Islet of Langerhans (tissue), 1 donor: ENCODE results near the gene KCNMA1.
A peak's percentile ranks its signal among the peaks of the same experiment; 100 is the strongest.

Source experiments
- FAIRE-seq: peaks from one replicate; lab custom pipeline; 2011; peaks lifted over from hg19 to GRCh38; lab: Jason Lieb, UNC

KCNMA1 gene

DNA sequence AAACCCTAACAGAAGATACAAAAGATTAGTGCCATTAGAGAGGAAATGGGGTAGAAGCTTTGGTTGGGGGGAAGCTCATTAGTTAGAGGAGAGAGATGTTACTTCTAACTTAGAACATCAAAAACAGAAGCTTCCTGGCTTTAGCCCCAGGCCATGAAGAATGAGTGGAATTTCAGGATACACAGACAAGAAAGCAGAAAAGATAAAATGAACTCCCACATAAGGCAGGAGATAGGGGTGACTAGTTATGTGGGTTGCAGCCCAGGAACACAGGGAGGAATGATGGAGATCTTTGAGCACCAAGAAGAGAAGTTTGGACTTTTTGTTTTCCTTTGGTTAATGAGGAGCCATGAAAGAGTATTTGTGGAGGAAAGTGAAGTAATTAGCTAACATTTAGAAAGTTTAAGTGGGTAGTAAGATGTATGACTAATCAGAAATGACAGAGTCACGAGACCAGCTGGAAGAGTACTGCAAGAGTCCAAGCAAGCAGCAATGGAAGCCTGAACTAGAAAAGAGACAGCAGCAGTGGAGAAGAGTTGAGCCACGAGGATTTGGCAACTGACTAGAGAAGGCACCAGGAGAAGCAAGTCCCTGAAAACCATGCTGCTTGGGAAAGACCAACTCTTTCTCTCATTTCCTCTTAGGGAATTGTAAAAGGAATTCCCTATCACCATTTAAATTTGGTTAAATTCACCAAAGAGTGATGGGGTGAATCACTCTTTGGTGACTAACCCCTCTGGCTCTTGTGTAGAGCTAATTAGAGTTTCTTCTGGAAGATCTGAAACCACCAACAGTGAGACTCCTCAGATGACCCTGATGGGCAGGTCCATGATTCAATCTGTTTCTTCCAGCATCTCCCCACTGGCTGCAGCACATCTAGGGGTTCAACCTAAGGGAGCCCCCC, 131.9 kb downstream of the KCNMA1 start:
- peak; percentile 17 for FAIRE-seq

DNA sequence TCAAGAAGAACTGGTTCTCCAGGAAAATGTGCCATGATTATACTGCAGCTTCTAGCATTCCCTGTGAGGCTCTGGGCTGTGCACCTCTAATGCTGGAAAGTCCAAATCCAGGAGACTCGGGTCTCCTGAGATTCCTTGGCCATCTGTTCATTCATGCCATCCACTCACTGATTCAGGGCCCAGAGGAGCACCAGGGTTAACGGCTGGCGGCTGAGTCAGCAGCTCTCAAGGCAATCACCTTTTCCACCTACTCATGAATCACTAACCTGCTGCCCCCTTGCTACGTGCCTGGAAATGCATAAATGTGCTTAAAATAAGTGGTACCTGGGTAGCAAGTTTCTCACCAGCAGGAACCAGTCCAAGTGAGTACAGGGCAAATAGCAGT, 132.7 kb downstream of the KCNMA1 start:
- FAIRE-seq = peak; percentile 62

DNA sequence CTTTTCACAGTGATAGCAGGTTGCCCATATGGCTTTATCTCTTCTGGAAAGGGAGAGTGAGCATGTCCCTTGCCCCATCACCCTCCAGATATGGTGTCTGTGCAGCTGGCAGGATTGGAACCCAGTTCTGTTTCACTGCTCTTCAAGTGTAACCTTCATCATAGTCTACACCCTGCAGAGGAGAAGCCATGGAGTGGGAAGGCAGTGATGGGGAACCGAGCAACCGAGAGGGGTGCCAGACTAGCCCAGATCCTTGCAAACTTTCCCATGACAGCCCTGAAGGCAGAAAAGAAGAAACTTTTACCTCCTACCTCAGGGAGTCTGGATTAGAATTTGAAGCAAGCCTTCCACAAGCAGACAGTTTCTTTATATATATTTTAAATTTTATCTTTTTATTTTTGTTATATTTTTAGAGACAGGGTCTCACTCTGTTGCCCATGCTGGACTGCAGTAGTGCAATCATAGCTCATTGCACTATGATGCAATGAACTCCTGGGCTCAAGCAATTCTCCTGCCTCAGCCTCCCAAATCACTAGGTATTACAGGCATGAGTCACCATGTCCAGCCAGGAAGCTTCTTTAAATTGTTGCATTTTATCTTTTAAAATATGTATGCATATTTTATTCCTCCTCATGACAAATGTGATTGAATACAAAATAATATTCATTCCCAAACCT, 133.3 kb downstream of the KCNMA1 start:
- no peak for FAIRE-seq

DNA sequence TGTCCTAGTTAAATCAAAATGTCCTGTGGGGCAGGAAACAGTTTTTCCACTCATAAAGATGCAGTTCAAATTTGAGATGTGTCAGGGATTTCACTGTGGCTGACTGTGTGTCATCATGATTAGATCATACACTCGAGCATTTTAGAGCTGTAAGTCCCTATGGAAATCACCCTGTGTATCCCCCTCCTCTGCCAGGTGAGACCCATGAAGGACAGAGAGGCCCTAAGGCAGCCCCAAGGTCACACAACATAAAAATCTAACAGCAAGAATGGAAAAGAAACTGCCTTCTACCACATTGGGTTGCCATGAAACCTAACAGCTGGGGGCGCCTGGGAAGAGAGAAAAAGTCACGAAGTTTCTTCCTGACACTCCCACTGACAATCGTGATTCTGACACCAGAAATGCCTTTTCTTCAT, 135.8 kb downstream of the KCNMA1 start:
- no peak for FAIRE-seq

DNA sequence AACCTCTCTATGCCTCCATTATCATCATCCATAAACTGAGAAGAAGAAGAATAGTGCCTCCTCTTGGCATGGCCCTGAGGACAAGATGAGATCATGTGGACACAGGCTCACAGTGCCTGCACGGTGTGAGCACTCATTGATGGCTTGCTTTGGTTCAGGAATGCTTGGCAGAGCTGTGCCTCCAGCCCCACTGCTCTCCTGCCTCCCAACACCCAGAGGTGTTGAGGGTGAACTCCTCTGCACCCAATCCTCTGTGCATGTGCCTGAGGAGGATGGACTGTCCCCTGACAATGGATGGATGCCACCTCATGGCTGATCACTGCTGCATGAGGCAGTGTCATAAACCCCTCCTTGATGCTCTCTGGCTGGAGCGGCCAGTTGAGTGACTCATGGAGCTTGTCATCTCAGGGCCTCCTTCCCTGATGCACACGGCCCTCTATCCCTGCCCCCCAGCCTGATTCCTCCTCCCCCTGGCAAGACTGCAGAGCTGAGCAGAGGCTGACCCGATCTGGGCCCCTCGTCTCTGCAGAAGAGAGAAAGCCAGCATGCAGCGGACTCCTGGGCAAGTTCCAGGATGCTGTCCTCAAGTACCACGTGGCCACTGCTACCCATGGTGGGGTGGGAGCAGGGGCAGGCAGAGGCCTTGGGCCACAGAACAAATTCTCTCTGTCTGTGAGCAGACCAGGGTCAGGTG, 136.3 kb downstream of the KCNMA1 start:
- no peak for FAIRE-seq

DNA sequence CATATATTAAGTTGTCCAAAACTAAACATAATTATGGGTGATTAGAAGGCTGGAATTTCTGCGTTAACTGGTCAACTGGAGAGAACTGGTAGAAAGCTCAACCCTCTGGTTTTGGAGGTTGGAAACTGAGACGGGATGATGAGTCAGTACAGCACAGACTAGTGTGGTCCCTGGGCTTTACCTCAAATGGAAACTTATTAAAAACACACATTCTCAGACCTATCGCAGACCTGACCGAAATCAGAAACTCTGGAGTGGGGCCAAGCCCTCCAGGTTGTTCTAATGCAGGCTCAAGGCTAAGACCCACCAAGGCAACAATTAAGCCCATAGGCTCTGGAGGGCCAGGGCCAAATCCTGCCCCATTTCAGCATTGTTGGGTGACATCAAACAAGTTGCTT, 136.9 kb downstream of the KCNMA1 start:
- FAIRE-seq = no peak

DNA sequence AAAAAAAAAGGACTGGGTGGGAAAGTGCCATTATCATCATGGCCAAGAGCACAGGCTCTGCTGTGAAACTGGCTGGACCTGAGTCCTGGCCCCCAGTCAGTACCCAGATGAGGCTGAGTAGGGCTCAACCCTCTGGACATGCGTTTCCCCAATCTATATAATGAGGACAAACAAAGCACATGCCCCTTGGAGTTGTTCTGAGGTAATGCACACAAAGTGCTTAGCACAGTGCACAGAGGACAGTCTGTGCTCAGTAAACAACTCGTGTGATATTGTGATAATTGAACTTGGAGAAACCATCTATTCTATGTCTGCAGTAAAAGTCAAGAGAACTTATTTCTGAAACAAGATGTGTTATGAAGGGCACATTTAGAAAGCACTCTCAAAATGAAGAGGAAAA, 138.8 kb downstream of the KCNMA1 start:
- no peak for FAIRE-seq

DNA sequence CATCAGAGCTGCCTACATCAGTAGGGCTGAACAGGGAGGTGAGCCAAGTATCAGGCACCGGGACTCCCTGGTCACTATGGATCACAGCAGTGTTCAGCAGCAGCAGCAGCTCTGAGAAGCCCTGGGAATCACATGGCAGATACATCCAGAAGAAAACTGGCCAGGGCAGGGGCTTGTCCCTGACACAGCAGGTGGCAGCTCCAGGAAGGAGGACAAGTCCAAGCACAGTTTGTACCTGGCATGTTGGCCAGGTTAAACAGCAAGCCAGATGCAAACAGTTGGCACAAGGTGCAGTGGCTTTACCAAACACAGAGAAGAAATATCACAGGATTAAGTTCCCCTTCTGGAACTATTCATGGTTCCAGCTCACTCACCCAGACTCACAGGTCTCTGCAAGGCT, 139.4 kb downstream of the KCNMA1 start:
- FAIRE-seq = no peak

DNA sequence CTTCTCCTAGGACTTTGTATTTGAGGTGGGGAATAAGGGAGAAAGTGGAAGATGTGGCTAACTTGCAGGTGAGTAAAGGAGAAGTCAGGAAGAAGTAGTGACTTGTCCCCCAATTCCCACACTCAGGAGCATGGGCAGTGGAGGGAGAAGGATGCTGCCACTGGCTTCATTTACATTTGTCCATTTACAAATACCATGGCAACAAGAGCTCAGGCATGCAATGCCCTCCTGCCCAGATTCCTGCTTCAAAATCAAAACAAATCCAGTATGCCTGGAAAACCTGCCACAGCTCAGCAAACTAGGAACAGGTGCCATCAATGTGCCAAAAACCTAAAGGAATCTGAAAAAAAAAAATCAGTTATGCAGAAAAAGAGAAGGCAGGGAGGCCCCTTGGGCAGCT, 139.9 kb downstream of the KCNMA1 start:
- no peak for FAIRE-seq

DNA sequence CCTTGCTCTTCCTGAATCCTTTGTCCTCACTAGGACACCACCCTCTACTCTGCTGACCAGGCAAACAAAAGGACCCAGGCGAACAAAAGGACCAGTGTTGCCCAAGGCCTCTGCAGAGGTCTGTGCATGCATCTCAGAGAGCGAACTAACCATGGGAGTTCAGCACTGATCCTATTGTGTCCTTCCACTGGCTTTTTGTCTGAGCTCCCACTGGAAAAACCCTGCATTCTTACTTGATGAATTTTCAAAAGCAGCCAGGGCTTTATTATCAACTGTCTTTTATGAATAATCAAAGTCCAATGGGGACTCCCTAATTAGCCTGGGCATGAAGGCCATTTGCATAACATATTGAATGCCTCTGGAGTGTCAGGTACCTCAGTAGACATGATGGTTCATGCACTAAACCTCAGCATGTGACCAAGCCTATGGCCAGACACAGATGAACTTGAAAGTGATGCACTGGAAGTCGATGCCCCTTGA, 140.6 kb downstream of the KCNMA1 start:
- no peak for FAIRE-seq

DNA sequence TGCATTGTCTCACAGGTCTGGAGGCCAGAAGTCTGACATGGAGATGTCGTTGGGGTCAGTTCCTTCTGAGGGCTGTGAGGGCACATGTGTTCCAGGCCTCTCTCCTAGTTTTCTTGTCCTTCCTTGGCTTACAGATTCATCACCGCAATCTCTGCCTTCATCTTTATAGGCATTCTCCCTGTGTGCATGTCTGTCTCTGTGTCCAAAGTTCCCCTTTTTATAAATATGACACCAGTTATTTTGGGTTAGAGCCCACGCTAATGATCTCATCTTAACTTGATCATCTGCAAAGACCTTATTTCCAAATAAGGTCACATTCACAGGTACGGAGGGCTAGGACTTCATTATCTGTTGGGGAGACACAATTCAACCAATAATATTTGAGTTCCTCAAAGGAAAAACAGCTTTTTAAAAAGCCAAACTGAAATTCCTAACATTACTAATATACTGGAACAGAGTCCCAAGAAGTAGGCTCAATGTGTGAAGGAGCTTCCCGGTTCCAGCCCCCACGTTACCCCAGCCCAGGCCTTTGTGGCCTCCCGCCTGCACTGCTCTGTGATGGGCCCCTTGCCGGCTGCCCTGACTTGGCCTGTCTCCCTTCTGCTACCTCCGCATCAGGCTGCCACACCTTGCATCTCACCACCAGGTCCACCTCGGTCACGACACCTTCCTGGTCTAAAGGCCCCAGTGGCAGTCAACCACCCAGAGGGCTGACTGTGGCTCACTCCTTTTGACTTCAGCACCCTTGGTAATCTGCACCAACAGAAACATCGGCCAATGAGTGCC, 142.7 kb downstream of the KCNMA1 start:
- no peak for FAIRE-seq

DNA sequence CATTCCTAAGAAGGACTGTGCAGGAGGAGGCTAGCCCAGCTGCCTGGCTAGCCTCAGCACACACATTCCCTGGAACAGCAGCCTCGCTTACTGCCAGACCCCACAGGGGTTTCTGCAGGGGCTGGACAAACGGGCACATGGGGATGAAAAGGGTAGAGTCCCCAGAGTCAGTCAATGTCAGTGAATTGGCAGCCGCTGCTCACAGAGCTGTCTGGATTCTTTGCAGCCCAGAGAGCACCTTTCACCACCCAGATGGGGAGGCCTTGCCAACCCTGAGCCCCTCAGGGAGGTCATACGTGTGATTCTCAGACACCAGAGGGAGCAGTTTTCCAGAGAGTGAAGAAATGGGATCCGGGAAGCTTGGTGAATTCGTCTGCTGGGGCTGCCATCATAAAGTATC, 143.3 kb downstream of the KCNMA1 start:
- FAIRE-seq = no peak

DNA sequence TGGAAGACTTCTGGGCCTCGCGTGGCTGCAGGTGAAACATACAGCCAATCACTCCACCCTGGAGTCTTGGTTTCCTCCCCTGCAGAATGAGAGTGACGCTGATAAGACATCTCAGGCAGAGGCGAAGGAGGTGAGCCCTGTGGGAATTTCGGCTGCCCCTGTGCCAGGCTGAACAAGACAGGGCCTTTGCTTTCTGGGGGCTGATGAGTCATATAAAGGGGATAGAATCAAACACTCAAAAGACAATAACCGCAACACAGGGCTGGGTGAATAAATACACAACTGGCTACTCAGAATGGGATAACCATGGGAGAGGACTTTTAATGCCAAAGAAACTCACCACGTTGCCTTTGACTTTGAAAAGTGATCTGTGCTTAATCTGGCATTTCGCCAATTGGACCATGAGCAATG, 143.8 kb downstream of the KCNMA1 start:
- no peak for FAIRE-seq

DNA sequence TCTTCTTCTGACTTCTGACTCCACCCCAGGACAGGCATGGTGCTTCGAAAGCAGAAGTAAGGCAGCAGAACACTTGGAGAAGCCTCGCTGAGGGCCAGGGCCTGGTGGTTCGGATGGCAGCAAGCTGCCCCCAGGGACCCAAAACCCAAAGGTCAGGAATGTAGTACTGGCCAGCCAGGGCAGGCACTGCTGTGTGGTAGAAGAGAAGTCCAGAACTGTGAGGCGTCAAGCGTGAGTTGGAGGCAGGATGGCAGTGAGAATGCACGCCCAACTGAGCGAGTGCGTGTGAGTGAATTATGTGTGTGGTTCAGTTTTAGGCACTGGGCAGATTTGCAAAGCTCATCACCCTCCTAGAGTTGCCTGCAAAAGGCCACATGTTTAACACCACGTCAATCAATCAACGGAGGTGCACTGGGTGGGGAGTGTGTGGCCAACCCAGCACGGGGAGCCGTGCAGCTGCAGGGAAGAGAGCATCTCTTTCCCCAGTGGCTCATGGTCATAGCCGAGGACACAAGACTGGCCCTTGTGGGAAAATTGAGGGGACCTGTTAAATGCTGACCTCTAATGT, 144.3 kb downstream of the KCNMA1 start:
- FAIRE-seq = no peak

DNA sequence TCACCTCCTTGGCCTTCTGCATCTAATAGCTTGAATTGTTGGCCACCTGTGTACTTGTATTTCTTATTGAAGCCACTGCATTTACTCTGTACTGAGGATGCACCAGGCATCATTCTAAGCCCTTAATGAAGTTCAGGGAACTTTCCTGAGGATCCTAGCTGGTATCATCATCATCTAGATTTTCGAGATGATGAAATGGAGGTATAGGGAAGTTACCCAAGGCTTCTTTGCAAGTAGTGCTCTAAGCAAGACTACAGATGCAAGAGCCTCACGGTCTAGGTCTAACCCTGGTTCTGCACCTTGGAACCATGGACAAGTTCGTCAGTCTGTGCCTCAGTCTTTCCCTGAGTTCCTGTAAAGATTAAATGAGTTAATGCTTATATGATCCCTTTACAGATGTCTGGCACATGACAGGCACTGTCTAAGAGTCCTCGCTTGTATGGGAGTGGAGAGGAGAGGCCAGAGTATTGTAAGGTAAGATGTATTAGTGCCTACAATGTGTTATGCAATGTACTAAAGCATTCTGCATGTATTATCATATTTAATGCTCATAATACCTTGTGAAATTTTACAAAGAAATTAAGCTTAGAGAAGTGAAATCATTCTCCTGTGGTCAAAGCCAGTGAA, 145.1 kb downstream of the KCNMA1 start:
- FAIRE-seq = no peak

DNA sequence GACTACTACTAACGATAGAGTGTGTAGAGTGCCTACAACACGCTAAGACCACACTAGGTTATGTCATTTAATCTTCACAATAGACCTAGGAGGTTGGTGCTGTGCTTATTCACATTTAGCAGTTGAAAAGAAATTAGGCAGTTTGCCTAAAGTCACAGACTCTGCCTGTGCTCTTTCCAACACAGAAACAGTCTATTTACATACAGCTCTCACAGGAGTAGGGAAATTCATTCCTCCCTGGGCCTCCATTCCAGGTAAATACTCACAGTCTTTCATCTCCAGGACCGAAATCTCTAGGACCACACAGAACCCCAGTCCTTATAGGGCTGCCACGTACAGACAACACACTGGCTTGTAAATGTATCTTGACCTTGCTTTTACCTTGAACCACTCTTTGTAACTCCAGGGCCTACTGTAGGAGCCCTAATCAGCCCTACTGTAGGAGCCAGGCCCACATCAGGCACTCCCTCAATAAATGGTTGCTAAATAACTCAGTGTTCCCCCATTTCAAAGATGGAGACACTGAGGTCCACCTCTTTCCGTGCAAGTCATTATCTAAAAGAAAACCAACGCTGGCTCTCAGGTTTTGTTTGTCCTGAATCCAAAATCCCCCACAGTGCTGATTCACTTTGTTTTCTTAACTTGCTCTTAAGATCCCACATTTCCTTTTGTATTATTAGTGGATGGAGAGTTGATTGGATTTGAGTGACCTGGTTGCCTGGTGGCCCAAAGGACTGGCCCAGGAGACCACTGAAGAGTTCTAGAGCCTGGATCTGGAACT, 146.9 kb downstream of the KCNMA1 start:
- FAIRE-seq = no peak

DNA sequence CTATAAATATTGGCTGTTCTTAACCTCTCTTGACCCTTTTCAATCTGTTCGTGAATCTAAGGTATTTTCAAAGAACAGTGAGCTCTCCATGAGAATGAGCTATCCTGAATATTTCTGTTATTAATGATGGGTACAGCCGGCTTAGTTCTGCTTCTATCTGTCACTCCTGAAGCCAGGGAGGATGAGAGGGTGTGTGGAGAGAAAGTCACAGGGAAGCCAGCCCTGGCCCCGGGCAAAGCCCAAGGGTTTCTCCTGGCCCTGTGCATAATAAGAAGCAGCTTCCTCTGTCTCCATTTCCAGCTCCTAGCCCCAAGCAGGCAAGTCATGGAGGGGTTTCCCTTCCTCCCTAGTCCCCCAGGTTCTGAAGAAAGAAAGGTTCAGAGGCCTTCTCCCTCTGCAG, 151.1 kb downstream of the KCNMA1 start:
- FAIRE-seq = no peak

DNA sequence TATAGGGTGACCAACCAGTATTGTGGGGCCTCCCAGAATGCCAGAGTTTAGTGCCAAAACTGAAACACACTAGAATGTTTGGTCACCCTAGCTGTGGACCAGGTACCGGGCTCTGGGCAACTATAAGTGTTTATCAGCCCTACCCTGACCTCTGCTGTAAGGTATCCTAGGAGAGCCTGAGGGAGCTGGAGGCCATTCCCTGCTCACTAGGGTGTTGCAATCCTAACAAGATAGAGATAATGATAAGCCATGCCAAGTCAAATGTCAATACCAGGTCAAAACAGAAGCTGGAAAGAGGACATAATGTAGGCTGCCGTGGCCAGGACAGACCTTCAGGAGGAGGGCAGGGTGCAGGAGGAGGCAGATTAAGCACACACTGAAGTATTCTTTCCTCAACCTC, 151.8 kb downstream of the KCNMA1 start:
- no peak for FAIRE-seq

DNA sequence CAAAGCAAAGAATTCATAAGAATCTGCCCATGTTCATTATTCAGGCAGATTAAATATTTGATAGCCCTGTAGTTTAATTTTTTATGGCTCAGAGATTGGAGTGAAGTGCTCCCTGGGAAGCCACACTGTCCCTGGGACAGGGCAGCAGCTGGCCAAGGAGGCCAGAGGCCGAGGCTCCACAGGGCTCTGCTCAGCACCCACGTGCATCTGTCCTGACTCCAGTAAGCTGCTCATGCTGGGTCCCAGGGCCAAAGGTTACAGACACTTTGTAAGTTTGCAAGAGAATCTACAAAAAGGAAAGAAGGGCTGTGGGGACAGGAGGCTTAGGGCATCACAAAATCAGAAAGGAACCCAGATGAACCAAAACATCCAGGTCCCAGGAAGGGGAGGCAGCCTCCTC, 155.5 kb downstream of the KCNMA1 start:
- no peak for FAIRE-seq

DNA sequence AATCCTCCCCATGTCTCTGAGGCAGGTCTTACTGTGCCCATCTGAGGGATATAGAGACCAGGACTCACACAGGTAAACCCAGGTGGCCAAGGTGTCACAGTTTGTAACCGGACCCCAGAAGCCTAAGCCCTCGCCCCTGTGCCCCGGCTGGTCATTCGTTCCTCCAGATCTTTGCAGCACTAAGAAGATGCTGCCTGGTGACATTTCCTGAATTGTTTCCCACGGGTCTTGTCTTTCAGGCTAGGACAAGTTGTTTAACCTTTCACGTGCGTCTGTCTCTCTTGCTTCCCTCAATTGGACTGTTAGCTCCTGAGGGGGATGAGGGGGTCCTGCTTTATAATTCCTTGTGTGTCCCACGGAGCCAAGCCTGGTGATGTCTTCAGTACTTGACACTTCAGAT, 158.0 kb downstream of the KCNMA1 start:
- no peak for FAIRE-seq

DNA sequence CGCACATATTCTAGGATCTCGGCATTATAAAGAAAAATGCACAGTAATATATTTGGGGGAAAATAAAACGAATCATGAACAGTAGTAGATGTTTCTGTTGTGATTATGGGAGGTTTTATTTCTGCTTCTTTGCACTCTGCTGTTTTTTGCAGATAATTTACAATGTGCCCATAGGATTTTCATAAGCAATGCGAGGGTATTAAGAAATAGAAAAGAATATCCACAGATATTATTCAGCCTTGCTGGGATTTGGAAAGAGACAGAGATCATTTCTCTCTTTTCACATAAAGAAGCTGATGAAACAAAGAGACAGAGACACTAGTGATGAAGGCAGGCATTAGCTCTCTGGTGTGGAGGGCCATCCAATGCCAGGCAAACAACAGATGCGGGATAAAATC, 158.6 kb downstream of the KCNMA1 start:
- no peak for FAIRE-seq
